HG02981 (cell line): ENCODE results near the gene TMEM204.

Experiments used
- ATAC-seq: cut with Tn5 transposase; IDR thresholded peaks from one replicate; pipeline ENCODE4 v1.9.1; 2021; ENCODE audit warnings: mild to moderate bottlenecking, moderate library complexity; ENCODE audit not compliant: unreplicated experiment

TMEM204 gene

GRCh38 chr16:1519831-1520230 lies 13.6 kb upstream of the TMEM204 start:
- no peak for ATAC-seq

- no peak for ATAC-seq
Observed at GRCh38 chr16:1520461-1520860, 13.0 kb upstream of the TMEM204 start.

GRCh38 chr16:1523581-1524245 lies 9.8 kb upstream of the TMEM204 start:
- ATAC-seq = no peak

GRCh38 chr16:1524366-1524765 lies 9.1 kb upstream of the TMEM204 start:
- no peak for ATAC-seq

- ATAC-seq = no peak
Observed at GRCh38 chr16:1525871-1526607, 7.4 kb upstream of the TMEM204 start.

- no peak for ATAC-seq
Observed at GRCh38 chr16:1526608-1527555, 6.6 kb upstream of the TMEM204 start.

GRCh38 chr16:1527836-1528811 lies 5.3 kb upstream of the TMEM204 start:
- no peak for ATAC-seq

- no peak for ATAC-seq
Observed at GRCh38 chr16:1528921-1529537, 4.4 kb upstream of the TMEM204 start.

GRCh38 chr16:1530349-1530882 lies 3.0 kb upstream of the TMEM204 start:
- ATAC-seq = no peak

GRCh38 chr16:1530883-1531637 lies 2.4 kb upstream of the TMEM204 start:
- no peak for ATAC-seq

GRCh38 chr16:1531638-1531910 lies 1.9 kb upstream of the TMEM204 start:
- ATAC-seq = no peak

- no peak for ATAC-seq
Observed at GRCh38 chr16:1532081-1532760, 1.2 kb upstream of the TMEM204 start.

- no peak for ATAC-seq
Observed at GRCh38 chr16:1532771-1533170, 695 bp upstream of the TMEM204 start.

- ATAC-seq = no peak
Observed at GRCh38 chr16:1534021-1535020, 855 bp downstream of the TMEM204 start.

- no peak for ATAC-seq
Observed at GRCh38 chr16:1535391-1536291, 2.2 kb downstream of the TMEM204 start.

GRCh38 chr16:1536601-1537000 lies 3.1 kb downstream of the TMEM204 start:
- no peak for ATAC-seq
